Ovary (tissue), 9 donors: ENCODE data around the gene PRR29. TPM values are rescaled to one million over a fixed set of nuclear protein-coding genes. Genes with fewer than 3 reads are reported as not detected.

Experiments used
- DNase-seq, 5 donors: peaks; one replicate each; pipeline ENCODE4 v3.0.0-alpha.2; 2019 to 2020
- H3K27ac ChIP-seq, 2 donors: fragments of 200-600 bp; one replicate each; pipeline versions ENCODE4 v1.5.1 to v1.8.0; 2019 to 2022
- H3K27me3 ChIP-seq: fragments of 200-600 bp; one replicate; pipeline ENCODE4 v1.8.0; 2022
- H3K36me3 ChIP-seq: fragments of 200-600 bp; sonication (generic); one replicate; pipeline ENCODE4 v1.5.1; 2019
- H3K4me1 ChIP-seq: one replicate; pipeline ENCODE4 v1.8.1; 2013; ENCODE audit warnings: mild to moderate bottlenecking, moderate library complexity; ENCODE audit not compliant: insufficient read depth
- H3K4me3 ChIP-seq: fragments of 200-600 bp; sonication (generic); one replicate; pipeline ENCODE4 v1.5.1; 2017
- H3K9me3 ChIP-seq, 2 donors: fragments of 200-600 bp in 1 of 2; sonication (generic) in 1 of 2; one replicate each; pipeline versions ENCODE4 v1.5.1 to v1.8.1; 2013 to 2019; ENCODE audit warnings: mild to moderate bottlenecking in 1 of 2, moderate library complexity in 1 of 2
- CTCF ChIP-seq, 3 donors: fragments of 450-650 bp in 2 of 3; fragments of 200-600 bp in 1 of 3; IDR thresholded peaks; one replicate each; pipeline versions ENCODE4 v1.5.1 to v1.8.0; 2016 to 2022; ENCODE audit warnings: antibody characterized with exemption in 3 of 3, mild to moderate bottlenecking in 1 of 3
- EP300 ChIP-seq: sonication (generic); formaldehyde crosslinking; IDR thresholded peaks from one replicate; pipeline ENCODE4 v1.6.1; 2017; ENCODE audit warnings: antibody characterized with exemption
- POLR2A ChIP-seq: fragments of 450-650 bp; IDR thresholded peaks from one replicate; pipeline ENCODE4 v1.6.1; 2017; ENCODE audit warnings: antibody characterized with exemption, mild to moderate bottlenecking, moderate library complexity
- WGBS, 3 donors: extraction: QIAGEN DNeasy Blood & Tissue Kit in 1 of 3; methylation state at CpG; one replicate each; pipeline versions ENCODE4 v1.1.5 to v1.1.7; 2013 to 2017; 5-methylcytosine and 5-hydroxymethylcytosine counted together
- intact Hi-C, 4 donors: fragments of 100-400 bp; cut with DNase I; formaldehyde crosslinking; loops; one replicate each; pipeline versions ENCODE4 v1.11.0 to v1.15.1; 2022 to 2023
- polyA plus RNA-seq, 2 donors: library from polyadenylated mRNA; stranded (reverse); fragments of 200-250 nt in 1 of 2; fragments of 350-450 nt in 1 of 2; fragmentation: Illumina TruSeq in 1 of 2; extraction: RNeasy Lipid Tissue Mini Kit (QIAGEN cat#74804) in 1 of 2; gene quantifications; one replicate each; pipeline ENCODE4 v1.2.3, GENCODE V29; 2013 to 2014
- total RNA-seq, 7 donors: library from RNA; depleted of rRNA in 2 of 7; stranded (reverse); fragments of >200 nt in 2 of 7; fragmentation: NEBNext Ultra II Directional in 3 of 7; extraction: Animal tissue kit (Norgen Biotek cat#: 25700) in 3 of 7; gene quantifications; one replicate each; pipeline versions ENCODE4 v1.1.0 to v1.2.4, GENCODE V29; 2016 to 2023
- donor health status: DM: no; HTN: no; CAD: no; lungs with moderate emphysema.
- donor health status: DM: no; HTN: no; CAD: no.
- donor health status: Bipolar disorder and iron deficiency.
- donor health status: DM: yes; HTN: yes; CAD: no.
- donor health status: DM: no; HTN: no; CAD: no.
- donor health status: DM: yes; HTN: yes; CAD: no.

PRR29 gene
- total and polyA plus RNA-seq, 9 donors: 0.05 to 58.5 (median 1.8) TPM; not detected in 1

- Histone ChIP-seq H3K27ac (no peak overlapping the region), H3K4me1 (peaks cover 20% of the 10 kb centered on the region), H3K36me3 (no peaks in the 10 kb centered on the region), H3K27me3 (no peaks in the 10 kb centered on the region), H3K4me3 (no peak overlapping the region), H3K9me3 (no peaks in the 10 kb centered on the region)
- TF ChIP-seq EP300 (no peak), CTCF (IDR thresholded peaks at IDR 0.05) (no peak), POLR2A (no peak)
- no peak for DNase-seq
- 86 to 93% (median 89%) methylated on average over 9 of the region's 9 CpGs for WGBS, 3 donors
- intact Hi-C loops: no loop called here
These were observed 38.1 kb upstream of the PRR29 start for GRCh38 chr17:63960006-63960405.

- no peaks in the 10 kb centered on the region for H3K36me3 ChIP-seq
- H3K4me3 ChIP-seq: no peak overlapping the region
- intact Hi-C loops: no loop called here
- WGBS, 3 donors: 86 to 89% (median 88%) methylated on average over 7 of the region's 7 CpGs
- peak in 1 of 5 donors; percentile 10 for DNase-seq
- H3K27me3 ChIP-seq: no peaks in the 10 kb centered on the region
- TF ChIP-seq EP300 (no peak), POLR2A (no peak), CTCF (IDR thresholded peaks at IDR 0.05) (no peak)
- peaks cover 20% of the 10 kb centered on the region for H3K4me1 ChIP-seq
- H3K27ac ChIP-seq: no peak overlapping the region
- no peaks in the 10 kb centered on the region for H3K9me3 ChIP-seq
These were observed 37.7 kb upstream of the PRR29 start for GRCh38 chr17:63960430-63960829.

GRCh38 chr17:63961355-63962212, 36.6 kb upstream of the PRR29 start:
- Histone ChIP-seq H3K9me3 (no peaks in the 10 kb centered on the region), H3K27ac (no peak overlapping the region), H3K36me3 (no peaks in the 10 kb centered on the region), H3K4me1 (peaks cover 13% of the 10 kb centered on the region), H3K27me3 (no peaks in the 10 kb centered on the region), H3K4me3 (no peak overlapping the region)
- 15 to 20% (median 16%) methylated on average over 36 to 37 of the region's 37 CpGs for WGBS, 3 donors
- peak; percentile 66 to 85 (median 78) for DNase-seq
- intact Hi-C loops: no loop called here
- TF ChIP-seq POLR2A (no peak), CTCF (IDR thresholded peaks at IDR 0.05) (no peak), EP300 (no peak)

- H3K4me3 ChIP-seq: no peak overlapping the region
- no peaks in the 10 kb centered on the region for H3K9me3 ChIP-seq
- 53 to 61% (median 60%) methylated on average over 10 of the region's 10 CpGs for WGBS, 3 donors
- no peak overlapping the region for H3K27ac ChIP-seq
- H3K4me1 ChIP-seq: peaks cover 9% of the 10 kb centered on the region
- TF ChIP-seq EP300 (no peak), POLR2A (no peak), CTCF (IDR thresholded peaks at IDR 0.05) (no peak)
- DNase-seq: no peak
- H3K36me3 ChIP-seq: no peaks in the 10 kb centered on the region
- no peaks in the 10 kb centered on the region for H3K27me3 ChIP-seq
- intact Hi-C loops: no loop called here
These were observed 35.8 kb upstream of the PRR29 start for GRCh38 chr17:63962298-63962744.
